Kasumi-1 (cell line): ENCODE data around the gene ABCC4.
A peak's percentile ranks its signal among the peaks of the same experiment; 100 is the strongest.

Source experiments
- DNase-seq, 2 experiments: peaks; one replicate each; lab custom pipeline; 2025; lab: John Stamatoyannopoulos, UW

The ABCC4 gene

GRCh38 chr13:95117092-95117491, 184.2 kb downstream of the ABCC4 start:
- no peak for DNase-seq

GRCh38 chr13:95115525-95115924, 185.7 kb downstream of the ABCC4 start:
- no peak for DNase-seq

GRCh38 chr13:95113601-95114000, 187.7 kb downstream of the ABCC4 start:
- no peak for DNase-seq

GRCh38 chr13:95112883-95113282, 188.4 kb downstream of the ABCC4 start:
- DNase-seq: no peak

GRCh38 chr13:95111608-95112007, 189.6 kb downstream of the ABCC4 start:
- DNase-seq: no peak

- DNase-seq: no peak
These were observed 194.7 kb downstream of the ABCC4 start for GRCh38 chr13:95106562-95106961.

- DNase-seq: no peak
These were observed 200.5 kb downstream of the ABCC4 start for GRCh38 chr13:95100525-95101433.

- no peak for DNase-seq
These were observed 201.7 kb downstream of the ABCC4 start for GRCh38 chr13:95099541-95099940.

GRCh38 chr13:95098916-95099315, 202.3 kb downstream of the ABCC4 start:
- no peak for DNase-seq

GRCh38 chr13:95091755-95092154, 209.5 kb downstream of the ABCC4 start:
- no peak for DNase-seq

GRCh38 chr13:95087746-95088305, 213.4 kb downstream of the ABCC4 start:
- peak; percentile 45 to 61 for DNase-seq

- DNase-seq: no peak
These were observed 214.5 kb downstream of the ABCC4 start for GRCh38 chr13:95086761-95087160.

- DNase-seq: no peak
These were observed 217.5 kb downstream of the ABCC4 start for GRCh38 chr13:95083758-95084157.

- DNase-seq: no peak
These were observed 218.2 kb downstream of the ABCC4 start for GRCh38 chr13:95083066-95083465.

- DNase-seq: no peak
These were observed 225.7 kb downstream of the ABCC4 start for GRCh38 chr13:95075506-95075905.

- no peak for DNase-seq
These were observed 226.4 kb downstream of the ABCC4 start for GRCh38 chr13:95074820-95075219.

- DNase-seq: no peak
These were observed 227.4 kb downstream of the ABCC4 start for GRCh38 chr13:95073747-95074311.

- DNase-seq: no peak
These were observed 233.9 kb downstream of the ABCC4 start for GRCh38 chr13:95067303-95067702.

GRCh38 chr13:95060014-95060519, 241.2 kb downstream of the ABCC4 start:
- DNase-seq: no peak

- no peak for DNase-seq
These were observed 241.9 kb downstream of the ABCC4 start for GRCh38 chr13:95059306-95059705.

- no peak for DNase-seq
These were observed 242.6 kb downstream of the ABCC4 start for GRCh38 chr13:95058680-95059079.

GRCh38 chr13:95056266-95056665, 245.0 kb downstream of the ABCC4 start:
- DNase-seq: no peak
